ENCODE measurements around the gene TRAPPC2L.
"Not testable (repeated sequence)": the region's sequence is repeated elsewhere in the genome, so short reads cannot be mapped to it uniquely, and the experiment has no call there.

TRAPPC2L gene

GRCh38 chr16:88888461-88889387 is 31.8 kb downstream of the TRAPPC2L start:
- in situ Hi-C loops (cut with MboI; ENCODE audit: low sequenced_read_pairs): no loop called here

DNA sequence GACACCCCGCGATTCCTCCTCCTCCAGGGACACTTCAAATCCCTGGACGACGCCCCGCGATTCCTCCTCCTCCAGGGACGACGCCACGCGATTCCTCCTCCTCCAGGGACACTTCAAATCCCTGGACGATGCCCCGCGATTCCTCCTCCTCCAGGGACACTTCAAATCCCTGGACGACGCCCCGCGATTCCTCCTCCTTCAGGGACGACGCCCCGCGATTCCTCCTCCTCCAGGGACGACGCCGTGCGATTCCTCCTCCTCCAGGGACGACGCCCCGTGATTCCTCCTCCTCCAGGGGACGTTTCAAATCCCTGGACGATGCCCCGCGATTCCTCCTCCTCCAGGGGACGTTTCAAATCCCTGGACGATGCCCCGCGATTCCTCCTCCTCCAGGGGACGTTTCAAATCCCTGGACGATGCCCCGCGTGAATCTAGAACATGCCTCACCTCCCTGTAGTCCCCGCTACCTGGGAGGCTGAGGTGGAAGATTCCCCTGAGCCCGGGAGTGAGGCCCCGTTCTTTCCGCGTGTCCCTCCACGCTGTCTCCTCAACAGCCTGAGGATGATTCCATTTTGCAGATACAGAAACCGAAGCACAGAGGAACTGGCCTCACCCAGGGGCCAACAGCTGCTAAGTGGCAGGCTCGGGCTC is 32.9 kb downstream of the TRAPPC2L start:
- in situ Hi-C loops (cut with MboI; ENCODE audit: low sequenced_read_pairs): not testable (repeated sequence)

DNA sequence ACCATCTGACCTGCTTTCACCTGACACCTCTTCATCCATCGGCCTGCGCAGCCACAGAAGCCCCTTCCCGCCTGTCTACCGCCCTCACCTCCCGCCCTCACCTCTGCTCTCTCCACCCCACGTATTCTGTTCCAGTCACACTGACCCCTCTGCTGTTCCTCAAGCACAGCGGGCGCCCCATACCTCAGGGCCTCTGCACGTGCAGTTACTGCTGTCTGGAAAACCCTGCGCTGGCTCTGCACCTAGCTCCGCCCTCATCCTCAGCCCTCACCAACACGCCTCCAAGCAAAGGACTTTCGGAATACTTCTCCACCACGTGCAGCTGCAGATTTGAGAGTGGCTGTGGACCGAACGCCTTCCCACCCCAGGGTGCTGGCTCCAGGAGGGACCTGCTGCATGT is 34.2 kb downstream of the TRAPPC2L start:
- in situ Hi-C loops (cut with MboI; ENCODE audit: low sequenced_read_pairs): no loop called here

DNA sequence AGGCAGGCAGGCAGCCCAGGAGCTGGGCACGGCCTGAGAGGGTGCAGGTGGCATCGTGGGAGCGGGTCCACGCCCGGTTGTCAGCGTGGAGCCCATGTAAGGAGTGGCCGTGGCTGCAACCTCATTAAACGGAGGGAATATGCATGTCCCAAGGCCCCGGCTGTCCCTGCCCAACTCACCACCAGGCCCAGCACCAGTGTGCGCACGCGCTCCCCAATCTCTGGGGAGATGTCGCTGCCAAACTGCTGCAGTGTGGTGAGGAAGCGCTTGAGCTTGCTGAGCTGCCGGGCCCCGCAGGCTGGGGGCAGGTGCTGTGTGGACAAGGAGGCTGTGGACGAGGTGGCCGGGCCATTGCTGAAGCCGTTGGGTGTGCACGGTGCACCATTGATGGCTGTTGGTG is 35.1 kb downstream of the TRAPPC2L start:
- in situ Hi-C loops (cut with MboI; ENCODE audit: low sequenced_read_pairs): no loop called here

- in situ Hi-C loops (cut with MboI; ENCODE audit: low sequenced_read_pairs): no loop called here
These were observed 36.4 kb downstream of the TRAPPC2L start for GRCh38 chr16:88893127-88893968.

- in situ Hi-C loops (cut with MboI; ENCODE audit: low sequenced_read_pairs): not testable (repeated sequence)
These were observed 37.3 kb downstream of the TRAPPC2L start for GRCh38 chr16:88894266-88894665.

DNA sequence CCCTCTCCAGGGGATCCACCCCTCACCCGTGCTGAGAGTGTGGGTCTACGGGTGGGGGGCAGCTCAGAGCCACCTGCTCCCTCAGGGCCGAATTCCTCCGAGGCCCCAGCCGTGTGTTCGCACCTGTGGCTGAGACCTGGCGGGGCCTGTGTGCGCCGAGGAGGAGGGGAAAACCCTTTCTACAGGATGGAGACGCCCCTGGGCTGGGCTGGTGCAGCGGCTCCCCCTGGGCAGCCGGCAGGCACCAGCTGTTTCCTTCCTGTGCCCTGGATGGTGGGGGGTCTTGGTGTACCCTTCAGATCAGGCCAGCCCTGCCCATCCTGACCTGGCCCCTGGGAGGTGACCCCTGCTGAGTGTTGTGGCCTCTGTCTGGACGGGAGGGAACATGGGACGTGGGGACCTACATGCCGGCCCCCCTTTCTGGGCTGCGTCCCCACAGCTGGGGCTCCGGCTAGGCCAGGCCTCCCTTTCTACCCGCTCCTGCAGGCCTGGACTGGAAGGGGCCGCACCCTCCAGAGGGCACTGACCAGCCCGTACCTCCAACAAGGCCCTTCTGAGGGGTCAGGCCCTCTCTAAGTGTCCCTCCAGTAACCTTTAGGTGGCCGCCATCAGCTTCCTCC is 37.9 kb downstream of the TRAPPC2L start:
- in situ Hi-C loops (cut with MboI; ENCODE audit: low sequenced_read_pairs): no loop called here

DNA sequence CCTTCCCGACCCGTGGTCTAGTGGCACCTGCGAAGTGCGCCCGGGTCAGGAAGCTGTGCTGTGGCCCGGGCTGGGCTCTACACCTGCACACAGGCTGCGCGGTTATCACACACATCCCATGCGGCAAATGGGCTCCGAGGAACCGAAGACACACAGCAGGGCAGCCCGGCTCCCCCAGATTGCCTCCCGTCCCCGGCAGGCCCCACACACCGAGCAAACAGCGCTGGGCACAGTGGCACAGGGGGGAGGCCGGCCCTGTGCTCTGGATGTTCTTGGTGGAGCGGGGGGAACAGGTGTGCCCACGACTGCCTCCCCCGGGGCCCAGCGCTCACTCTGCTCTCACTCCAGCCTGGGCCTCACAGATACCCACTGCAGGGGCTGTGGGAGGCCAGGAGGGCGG is 38.4 kb downstream of the TRAPPC2L start:
- in situ Hi-C loops (cut with MboI; ENCODE audit: low sequenced_read_pairs): no loop called here

GRCh38 chr16:88896238-88897070 is 39.5 kb downstream of the TRAPPC2L start:
- in situ Hi-C loops (cut with MboI; ENCODE audit: low sequenced_read_pairs): no loop called here

DNA sequence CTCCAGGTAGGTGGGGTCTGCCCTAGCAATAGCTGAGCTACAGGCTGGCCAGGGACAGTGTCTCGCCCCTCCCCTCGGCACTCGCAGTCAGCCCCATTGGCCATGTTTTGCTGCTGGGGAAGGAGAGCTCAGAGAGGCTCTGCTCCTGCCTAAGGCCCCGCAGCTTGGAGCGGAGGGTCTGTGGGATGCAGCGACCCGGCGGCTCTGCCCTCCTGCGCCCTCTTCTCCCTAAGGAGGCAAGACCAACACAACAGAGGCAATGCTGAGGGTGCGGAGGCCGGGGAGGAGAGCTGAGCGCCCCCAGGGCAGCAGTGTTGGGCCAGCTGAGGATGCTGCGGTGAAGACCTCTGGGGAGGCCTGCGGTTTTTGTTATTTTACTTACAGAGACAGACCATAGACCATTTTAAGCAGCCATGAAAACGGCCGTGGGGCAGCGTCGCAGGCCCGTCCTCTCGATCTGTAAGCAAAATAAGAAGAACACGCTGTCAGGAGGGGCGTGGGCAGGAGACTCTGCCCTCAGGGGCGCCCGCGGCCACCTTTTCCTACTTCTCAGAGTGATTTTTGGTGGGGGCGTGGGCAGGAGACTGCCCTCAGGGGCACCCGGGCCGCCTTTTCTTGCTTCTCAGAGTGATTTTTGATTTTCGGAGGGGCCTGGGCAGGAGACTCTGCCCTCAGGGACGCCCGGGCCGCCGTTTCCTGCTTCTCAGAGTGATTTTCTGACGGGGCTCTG is 40.9 kb downstream of the TRAPPC2L start:
- in situ Hi-C loops (cut with MboI; ENCODE audit: low sequenced_read_pairs): no loop called here

- in situ Hi-C loops (cut with MboI; ENCODE audit: low sequenced_read_pairs): no loop called here
These were observed 43.2 kb downstream of the TRAPPC2L start for GRCh38 chr16:88899901-88900661.

DNA sequence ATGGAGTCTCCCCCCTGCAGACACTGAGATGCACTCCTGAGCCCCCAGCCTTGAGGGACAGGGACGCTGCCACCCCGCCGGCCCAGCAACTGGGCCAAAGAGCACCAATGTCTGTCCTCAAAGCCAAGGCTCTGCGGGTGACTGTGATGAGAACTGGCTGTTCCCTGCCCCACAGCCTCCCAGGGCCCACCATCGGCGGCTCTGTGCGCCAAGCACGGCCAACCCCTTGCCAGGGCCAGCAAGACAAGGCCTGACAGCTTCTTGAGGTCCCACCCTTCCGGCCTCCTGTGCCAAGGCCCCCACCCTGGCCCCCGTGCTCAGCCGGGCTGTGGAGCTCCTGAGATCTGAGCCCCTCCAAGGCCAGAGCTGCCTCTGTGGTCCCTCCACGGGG is 43.7 kb downstream of the TRAPPC2L start:
- in situ Hi-C loops (cut with MboI; ENCODE audit: low sequenced_read_pairs): no loop called here

- in situ Hi-C loops (cut with MboI; ENCODE audit: low sequenced_read_pairs): no loop called here
These were observed 44.9 kb downstream of the TRAPPC2L start for GRCh38 chr16:88901718-88902337.

DNA sequence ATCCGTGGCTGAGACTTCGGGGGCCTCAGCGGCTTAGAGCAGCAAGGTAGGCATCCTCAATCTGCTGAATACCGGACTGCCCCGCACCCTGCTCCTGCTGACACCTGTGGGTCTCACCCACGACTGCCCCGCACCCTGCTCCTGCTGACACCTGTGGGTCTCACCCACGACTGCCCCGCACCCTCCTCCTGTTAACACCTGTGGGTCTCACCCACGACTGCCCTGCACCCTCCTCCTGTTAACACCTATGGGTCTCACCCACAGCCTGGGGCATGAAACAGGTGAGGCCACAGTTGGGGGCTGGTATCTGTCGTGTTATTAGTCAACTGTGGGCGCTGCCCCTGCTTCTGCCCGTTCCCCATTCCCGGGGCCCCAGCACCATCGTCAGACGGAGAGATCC is 45.8 kb downstream of the TRAPPC2L start:
- in situ Hi-C loops (cut with MboI; ENCODE audit: low sequenced_read_pairs): no loop called here

DNA sequence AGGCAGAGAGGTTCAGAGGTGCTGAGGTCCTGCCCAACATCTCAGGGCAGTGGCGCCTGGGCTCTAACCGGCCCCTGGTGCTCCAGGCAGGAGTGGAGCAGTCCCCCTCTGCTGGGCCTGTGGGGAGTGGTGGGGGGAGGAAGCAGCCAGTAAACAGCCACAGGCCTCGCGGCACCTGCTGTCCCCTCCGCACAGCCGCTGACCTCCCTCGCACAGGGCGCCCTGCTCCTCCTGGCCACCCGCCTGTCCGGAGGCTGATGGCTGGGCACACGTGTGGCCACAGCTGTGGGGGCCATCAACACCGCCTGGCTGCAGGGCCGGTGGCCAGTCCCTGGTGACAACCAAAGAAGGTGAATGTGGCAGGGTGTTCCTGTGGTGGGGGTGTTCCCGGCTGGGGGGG is 46.3 kb downstream of the TRAPPC2L start:
- in situ Hi-C loops (cut with MboI; ENCODE audit: low sequenced_read_pairs): no loop called here

- in situ Hi-C loops (cut with MboI; ENCODE audit: low sequenced_read_pairs): no loop called here
These were observed 47.9 kb downstream of the TRAPPC2L start for GRCh38 chr16:88904676-88905365.

- in situ Hi-C loops (cut with MboI; ENCODE audit: low sequenced_read_pairs): no loop called here
These were observed 48.6 kb downstream of the TRAPPC2L start for GRCh38 chr16:88905563-88905962.

DNA sequence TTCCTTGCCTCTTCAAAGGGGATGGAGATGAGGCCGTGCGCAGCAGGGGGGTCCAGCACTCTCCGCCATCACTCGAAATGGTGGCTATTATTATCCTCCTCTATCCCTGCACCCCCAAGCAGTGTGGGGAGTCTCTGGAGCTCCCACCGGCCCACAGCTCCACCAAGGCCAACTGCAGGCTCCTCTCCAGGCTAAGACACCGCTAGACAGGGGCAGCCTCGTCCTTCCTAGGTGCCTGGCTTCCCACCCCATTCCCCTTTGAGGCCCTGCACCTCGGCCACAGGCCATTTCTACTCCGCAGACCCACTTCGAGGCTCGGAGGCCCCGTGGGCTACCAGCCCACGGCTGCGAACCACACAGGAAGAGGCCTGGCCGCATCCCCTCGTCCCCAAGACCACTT is 49.1 kb downstream of the TRAPPC2L start:
- in situ Hi-C loops (cut with MboI; ENCODE audit: low sequenced_read_pairs): no loop called here

Data from hTERT RPE-1 (cell line).